PC-9 (cell line): Measurements from ENCODE around the gene BIRC2. TPM values are rescaled to one million over a fixed set of nuclear protein-coding genes. Genes with fewer than 3 reads are reported as not detected.

Source experiments
- BruUV-seq: library from RNA; stranded (reverse); fragments of 400-500 nt; replicated peaks from 2 replicates; lab custom pipeline; 2021; lab: Mats Ljungman, UMichigan
- CTCF ChIA-PET: fragments of 300-600 bp; sonication (Branson Sonifier 250); formaldehyde crosslinking; loops from one replicate; lab custom pipeline; 2022; ENCODE audit warnings: antibody characterized with exemption; lab: Charles Lee
- POLR2A ChIA-PET: fragments of 300-600 bp; sonication (Branson Sonifier 250); formaldehyde crosslinking; loops from one replicate; lab custom pipeline; 2022; ENCODE audit warnings: antibody characterized with exemption; ENCODE audit not compliant: unreplicated experiment; lab: Charles Lee
- DNase-seq, 2 experiments: peaks; one replicate each; pipeline versions ENCODE4 v3.0.0 to v3.0.0-alpha.2; 2015 to 2022; ENCODE audit warnings: mixed read lengths in 1 of 2
- H2AFZ ChIP-seq: fragments of 200-600 bp; sonication (generic); 2 replicates; pipeline ENCODE4 v1.8.1; 2017; ENCODE audit warnings: antibody characterized with exemption
- H3F3A ChIP-seq: fragments of 200-600 bp; sonication (generic); 2 replicates; pipeline ENCODE4 v1.8.1; 2017; ENCODE audit warnings: antibody characterized with exemption, mild to moderate bottlenecking, low read depth; ENCODE audit not compliant: insufficient read depth
- H3K27ac ChIP-seq: fragments of 200-600 bp; sonication (generic); 2 replicates; pipeline ENCODE4 v1.6.1; 2016; ENCODE audit warnings: mixed run types
- H3K27me3 ChIP-seq: fragments of 200-600 bp; sonication (generic); 2 replicates; pipeline ENCODE4 v1.6.1; 2016; ENCODE audit warnings: low read depth, mixed run types; ENCODE audit not compliant: insufficient read depth
- H3K36me3 ChIP-seq: fragments of 200-600 bp; sonication (generic); 2 replicates; pipeline ENCODE4 v1.6.1; 2016; ENCODE audit warnings: low read depth, mixed run types
- H3K4me1 ChIP-seq: fragments of 200-600 bp; sonication (generic); replicated peaks from 2 replicates; pipeline ENCODE4 v1.6.1; 2016; ENCODE audit warnings: mixed run types; ENCODE audit not compliant: insufficient read depth
- H3K4me2 ChIP-seq: fragments of 200-600 bp; sonication (generic); 2 replicates; pipeline ENCODE4 v1.6.1; 2017; ENCODE audit warnings: mixed run types
- H3K4me3 ChIP-seq: fragments of 200-600 bp; sonication (generic); 2 replicates; pipeline ENCODE4 v1.6.1; 2016; ENCODE audit warnings: mixed run types
- H3K79me2 ChIP-seq: fragments of 200-600 bp; sonication (generic); 2 replicates; pipeline ENCODE4 v1.6.1; 2017; ENCODE audit warnings: low read depth, mixed run types
- H3K9me2 ChIP-seq: fragments of 200-600 bp; sonication (generic); 2 replicates; pipeline ENCODE4 v1.8.1; 2017; ENCODE audit warnings: mild to moderate bottlenecking; ENCODE audit not compliant: insufficient read depth
- H3K9me3 ChIP-seq: fragments of 200-600 bp; sonication (generic); 2 replicates; pipeline ENCODE4 v1.8.1; 2016; ENCODE audit warnings: low read depth; ENCODE audit not compliant: insufficient read depth
- H4K20me1 ChIP-seq: fragments of 200-600 bp; sonication (generic); 2 replicates; pipeline ENCODE4 v1.8.1; 2017; ENCODE audit not compliant: insufficient read depth
- EZH2 ChIP-seq: fragments of 200-600 bp; sonication (generic); IDR thresholded peaks from 2 replicates; pipeline ENCODE4 v1.8.0; 2017; ENCODE audit warnings: antibody characterized with exemption, low read depth
- intact Hi-C: fragments of 100-400 bp; cut with micrococcal nuclease; formaldehyde crosslinking; loops from one replicate; pipeline ENCODE4 v1.10.0; 2022; ENCODE audit not compliant: unreplicated experiment
- total RNA-seq: library from RNA; stranded (reverse); gene quantifications from 2 replicates; pipeline ENCODE4 v1.2.3, GENCODE V29; 2021
- TF ChIP-seq, protein P1 (sequence below): fragments of 200-600 bp; sonication (generic); conservative IDR thresholded peaks from 2 replicates; pipeline ENCODE4 v1.6.1; 2017; ENCODE audit warnings: mixed run types, antibody characterized with exemption, mild to moderate bottlenecking, moderate library complexity

BIRC2 gene
- total RNA-seq, 1 experiment from 2014 or later, result 33.7 TPM

GRCh38 chr11:102385085-102386007, 38.3 kb downstream of the BIRC2 start:
- intact Hi-C loops, result no loop called here
- no peak for DNase-seq
- no peaks in the 10 kb centered on the region for H4K20me1 ChIP-seq
- H3K79me2 ChIP-seq, result no peaks in the 10 kb centered on the region
- no peaks in the 10 kb centered on the region for H3F3A ChIP-seq
- no peak for TF ChIP-seq EZH2
- TF ChIP-seq, protein P1, sequence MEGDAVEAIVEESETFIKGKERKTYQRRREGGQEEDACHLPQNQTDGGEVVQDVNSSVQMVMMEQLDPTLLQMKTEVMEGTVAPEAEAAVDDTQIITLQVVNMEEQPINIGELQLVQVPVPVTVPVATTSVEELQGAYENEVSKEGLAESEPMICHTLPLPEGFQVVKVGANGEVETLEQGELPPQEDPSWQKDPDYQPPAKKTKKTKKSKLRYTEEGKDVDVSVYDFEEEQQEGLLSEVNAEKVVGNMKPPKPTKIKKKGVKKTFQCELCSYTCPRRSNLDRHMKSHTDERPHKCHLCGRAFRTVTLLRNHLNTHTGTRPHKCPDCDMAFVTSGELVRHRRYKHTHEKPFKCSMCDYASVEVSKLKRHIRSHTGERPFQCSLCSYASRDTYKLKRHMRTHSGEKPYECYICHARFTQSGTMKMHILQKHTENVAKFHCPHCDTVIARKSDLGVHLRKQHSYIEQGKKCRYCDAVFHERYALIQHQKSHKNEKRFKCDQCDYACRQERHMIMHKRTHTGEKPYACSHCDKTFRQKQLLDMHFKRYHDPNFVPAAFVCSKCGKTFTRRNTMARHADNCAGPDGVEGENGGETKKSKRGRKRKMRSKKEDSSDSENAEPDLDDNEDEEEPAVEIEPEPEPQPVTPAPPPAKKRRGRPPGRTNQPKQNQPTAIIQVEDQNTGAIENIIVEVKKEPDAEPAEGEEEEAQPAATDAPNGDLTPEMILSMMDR, result no peak
- H3K9me3 ChIP-seq, result no peaks in the 10 kb centered on the region
- no peak overlapping the region for H3K27ac ChIP-seq
- H3K27me3 ChIP-seq, result no peaks in the 10 kb centered on the region
- no peak overlapping the region for H2AFZ ChIP-seq
- H3K36me3 ChIP-seq, result 0 out of 2 replicates have a peak, but pooled peaks cover 6% of the 10 kb centered on the region
- H3K4me1 ChIP-seq, result no peaks in the 10 kb centered on the region
- H3K9me2 ChIP-seq, result no peaks in the 10 kb centered on the region
- no peak overlapping the region for H3K4me2 ChIP-seq
- no peak overlapping the region for H3K4me3 ChIP-seq
- BruUV-seq, result no TSS peak
- POLR2A ChIA-PET, result no interaction called here
- CTCF ChIA-PET, result interaction anchor here (0.5 kb wide), 1 partner anchor 20 kb away, joined by 3 read pairs; no protein-coding TSS in a partner anchor

DNA sequence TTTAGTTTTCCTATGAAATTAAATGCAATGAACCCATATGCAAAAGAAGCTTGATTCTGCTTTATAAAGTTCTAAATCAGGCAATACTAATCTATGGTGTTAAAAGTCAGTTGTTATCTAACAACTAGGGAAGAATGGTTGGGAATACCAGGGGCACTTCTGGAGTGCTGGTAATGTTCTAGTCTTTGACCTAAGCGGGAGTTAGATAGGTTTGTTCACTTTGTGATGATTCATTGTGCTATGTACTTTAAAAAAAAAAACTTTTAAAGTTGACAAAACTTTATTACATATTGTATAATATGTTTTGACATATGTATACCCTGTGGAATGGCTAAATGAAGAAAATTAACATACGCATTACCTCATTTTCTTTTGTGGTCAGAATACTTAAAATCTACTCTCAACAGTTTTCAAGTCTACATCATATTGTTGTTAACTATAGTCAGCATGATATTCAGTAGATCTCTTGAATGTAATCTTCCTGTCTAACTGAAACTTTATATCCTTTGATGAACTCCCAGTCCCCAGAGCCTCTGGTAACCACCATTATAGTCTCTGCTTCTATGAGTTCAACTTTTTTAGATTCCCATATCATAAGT, 39.2 kb downstream of the BIRC2 start:
- no peak for DNase-seq
- no peaks in the 10 kb centered on the region for H3K4me1 ChIP-seq
- no peak for TF ChIP-seq EZH2
- TF ChIP-seq, protein P1, result no peak
- POLR2A ChIA-PET, result no interaction called here
- no peaks in the 10 kb centered on the region for H4K20me1 ChIP-seq
- H3K27ac ChIP-seq, result no peak overlapping the region
- no peaks in the 10 kb centered on the region for H3K27me3 ChIP-seq
- intact Hi-C loops, result no loop called here
- BruUV-seq, result no TSS peak
- no peaks in the 10 kb centered on the region for H3K9me3 ChIP-seq
- H3K4me3 ChIP-seq, result no peak overlapping the region
- no peak overlapping the region for H2AFZ ChIP-seq
- no peaks in the 10 kb centered on the region for H3K9me2 ChIP-seq
- H3K36me3 ChIP-seq, result 0 out of 2 replicates have a peak, but pooled peaks cover 6% of the 10 kb centered on the region
- no peaks in the 10 kb centered on the region for H3K79me2 ChIP-seq
- H3K4me2 ChIP-seq, result no peak overlapping the region
- H3F3A ChIP-seq, result no peaks in the 10 kb centered on the region
- CTCF ChIA-PET, result interaction anchor here (0.5 kb wide), 1 partner anchor 21 kb away, joined by 3 read pairs; no protein-coding TSS in a partner anchor

DNA sequence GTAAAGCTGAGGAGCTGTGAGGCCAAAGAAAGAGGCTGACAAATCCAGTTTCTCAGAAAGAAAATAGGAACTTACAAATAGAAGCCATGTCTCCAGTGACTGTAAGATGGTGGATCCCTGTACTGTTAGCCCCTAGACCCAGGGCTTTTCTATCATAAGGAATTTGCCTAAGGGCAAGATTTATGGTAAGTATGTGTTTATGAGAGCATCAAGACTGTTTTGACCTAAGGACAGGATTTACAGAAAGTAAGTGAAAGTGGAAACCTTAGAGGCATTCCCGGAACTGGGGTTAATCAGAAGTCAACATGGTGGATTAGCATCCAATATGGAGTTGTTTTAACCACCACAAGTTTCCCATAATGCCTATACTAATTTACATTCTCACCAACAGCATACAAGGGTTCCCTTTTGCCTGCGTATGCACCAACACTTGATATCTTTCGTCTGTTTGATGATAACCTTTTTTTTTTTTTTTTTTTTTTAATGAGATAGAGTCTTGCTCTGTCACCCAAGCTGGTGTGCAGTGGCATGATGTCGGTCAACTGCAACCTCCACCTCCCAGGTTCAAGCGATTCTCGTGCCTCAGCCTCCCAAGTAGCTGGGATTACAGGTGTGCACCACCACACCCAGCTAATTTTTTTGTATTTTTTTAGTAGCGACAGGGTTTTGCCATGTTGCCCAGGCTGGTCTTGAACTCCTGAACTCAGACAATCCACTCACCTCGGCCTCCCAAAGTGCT, 40.2 kb downstream of the BIRC2 start:
- Histone ChIP-seq H3K4me2 (no peak overlapping the region), H3K4me3 (no peak overlapping the region), H3K27ac (no peak overlapping the region), H3K9me2 (no peaks in the 10 kb centered on the region), H2AFZ (no peak overlapping the region), H3F3A (no peaks in the 10 kb centered on the region), H3K36me3 (0 out of 2 replicates have a peak, but pooled peaks cover 3% of the 10 kb centered on the region), H4K20me1 (no peaks in the 10 kb centered on the region), H3K27me3 (no peaks in the 10 kb centered on the region), H3K9me3 (no peaks in the 10 kb centered on the region), H3K79me2 (no peaks in the 10 kb centered on the region), H3K4me1 (no peaks in the 10 kb centered on the region)
- POLR2A ChIA-PET, result no interaction called here
- CTCF ChIA-PET, result no interaction called here
- intact Hi-C loops, result no loop called here
- no peak for TF ChIP-seq EZH2
- TF ChIP-seq, protein P1, result no peak
- DNase-seq, result no peak
- no TSS peak for BruUV-seq
